ENCODE results near the gene CCDC50. TPM values are rescaled to one million over a fixed set of nuclear protein-coding genes. Genes with fewer than 3 reads are reported as not detected.

Gene CCDC50
- total RNA-seq, 1 donor from 2014 or later = 48.4 TPM

- Mint-ChIP-seq H3K4me1 (no peaks in the 10 kb centered on the region), H3K27ac (ENCODE audit: unreplicated experiment) (no peak overlapping the region), H3K36me3 (ENCODE audit: low read depth) (peaks cover 11% of the 10 kb centered on the region), H3K9me3 (no peaks in the 10 kb centered on the region), H3K4me3 (no peak overlapping the region), H3K27me3 (ENCODE audit: low read depth) (no peaks in the 10 kb centered on the region)
- TF ChIP-seq CTCF (conservative IDR thresholded peaks at IDR 0.05) = no peak
- no peak for DNase-seq (ENCODE audit: low read depth, low spot score)
Observed at GRCh38 chr3:191397771-191398170, 68.6 kb downstream of the CCDC50 start.

- Mint-ChIP-seq H3K9me3 (no peaks in the 10 kb centered on the region), H3K27ac (ENCODE audit: unreplicated experiment) (no peak overlapping the region), H3K27me3 (ENCODE audit: low read depth) (no peaks in the 10 kb centered on the region), H3K4me1 (no peaks in the 10 kb centered on the region), H3K4me3 (no peak overlapping the region), H3K36me3 (ENCODE audit: low read depth) (peaks cover 11% of the 10 kb centered on the region)
- no peak for TF ChIP-seq CTCF (conservative IDR thresholded peaks at IDR 0.05)
- DNase-seq (ENCODE audit: low read depth, low spot score) = no peak
Observed at GRCh38 chr3:191398607-191399006, 69.4 kb downstream of the CCDC50 start.

GRCh38 chr3:191399918-191400317, 70.7 kb downstream of the CCDC50 start:
- no peak overlapping the region for H3K4me3 Mint-ChIP-seq
- H3K9me3 Mint-ChIP-seq = peaks cover 3% of the 10 kb centered on the region
- H3K4me1 Mint-ChIP-seq = no peaks in the 10 kb centered on the region
- no peak for TF ChIP-seq CTCF (conservative IDR thresholded peaks at IDR 0.05)
- H3K27ac Mint-ChIP-seq (ENCODE audit: unreplicated experiment) = no peak overlapping the region
- peaks cover 11% of the 10 kb centered on the region for H3K36me3 Mint-ChIP-seq (ENCODE audit: low read depth)
- H3K27me3 Mint-ChIP-seq (ENCODE audit: low read depth) = no peaks in the 10 kb centered on the region
- DNase-seq (ENCODE audit: low read depth, low spot score) = no peak

- H3K9me3 Mint-ChIP-seq = peaks cover 3% of the 10 kb centered on the region
- H3K27ac Mint-ChIP-seq (ENCODE audit: unreplicated experiment) = no peak overlapping the region
- peaks cover 11% of the 10 kb centered on the region for H3K36me3 Mint-ChIP-seq (ENCODE audit: low read depth)
- H3K27me3 Mint-ChIP-seq (ENCODE audit: low read depth) = no peaks in the 10 kb centered on the region
- H3K4me1 Mint-ChIP-seq = no peaks in the 10 kb centered on the region
- no peak for TF ChIP-seq CTCF (conservative IDR thresholded peaks at IDR 0.05)
- DNase-seq (ENCODE audit: low read depth, low spot score) = no peak
- no peak overlapping the region for H3K4me3 Mint-ChIP-seq
Observed at GRCh38 chr3:191401775-191402357, 72.7 kb downstream of the CCDC50 start.

GRCh38 chr3:191409791-191410359, 80.7 kb downstream of the CCDC50 start:
- no peaks in the 10 kb centered on the region for H3K4me1 Mint-ChIP-seq
- H3K36me3 Mint-ChIP-seq (ENCODE audit: low read depth) = peaks cover 11% of the 10 kb centered on the region
- H3K4me3 Mint-ChIP-seq = no peak overlapping the region
- no peak for TF ChIP-seq CTCF (conservative IDR thresholded peaks at IDR 0.05)
- H3K9me3 Mint-ChIP-seq = peaks cover 8% of the 10 kb centered on the region
- no peak overlapping the region for H3K27ac Mint-ChIP-seq (ENCODE audit: unreplicated experiment)
- no peak for DNase-seq (ENCODE audit: low read depth, low spot score)
- H3K27me3 Mint-ChIP-seq (ENCODE audit: low read depth) = no peaks in the 10 kb centered on the region

All from neural crest cell (in vitro differentiated cells).